ENCODE measurements around the gene LOXL1. TPM values are rescaled to one million over a fixed set of nuclear protein-coding genes. Genes with fewer than 3 reads are reported as not detected.

Gene LOXL1
- total and polyA plus RNA-seq, 2 of the 4 experiments (the other 2 are of a cell fraction) = 148 to 332 TPM

DNA sequence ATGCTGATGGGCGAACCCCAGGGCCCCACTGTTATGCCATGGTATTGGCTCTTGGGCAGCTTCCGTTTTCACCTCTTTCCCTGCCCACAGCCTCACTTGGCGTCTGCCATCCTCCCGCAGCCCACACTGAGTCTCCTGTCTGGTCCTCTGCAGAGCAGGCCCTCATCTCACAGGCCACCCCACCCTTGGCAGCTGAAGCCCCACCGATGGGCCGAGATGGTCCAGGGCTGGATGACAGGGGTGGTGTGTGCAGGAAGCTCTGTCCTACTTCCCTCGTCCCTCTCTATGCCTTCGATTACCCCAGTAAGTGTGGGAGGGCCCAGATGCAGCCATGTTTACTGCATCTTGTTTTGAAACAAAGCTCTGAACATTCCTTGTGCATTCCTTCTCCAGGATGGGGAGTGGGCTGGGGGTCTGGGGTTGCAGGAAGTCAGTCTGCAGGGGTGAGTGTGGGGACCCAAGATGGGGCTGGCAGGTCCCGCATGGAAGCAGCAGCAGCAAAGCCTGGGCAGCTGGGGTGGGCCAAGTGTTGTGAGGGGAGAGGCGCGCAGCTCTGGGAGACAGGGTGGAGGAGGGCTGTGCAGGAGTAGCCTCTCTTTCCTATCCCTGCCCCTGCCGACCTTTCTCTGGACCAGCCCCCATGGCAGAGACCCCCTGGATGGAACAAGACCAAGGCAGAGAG is 32.0 kb upstream of the LOXL1 start:
- ChIA-PET CTCF (no interaction called here), POLR2A (ENCODE audit: unreplicated experiment) (no interaction called here)
- Histone ChIP-seq H3K27me3 (ENCODE audit: control insufficient read depth, insufficient read depth, low read length) (peaks cover 20% of the 10 kb centered on the region), H2AK5ac (ENCODE audit: low read depth, low read length) (no peak overlapping the region), H4K5ac (ENCODE audit: low read depth, low read length) (no peak overlapping the region), H2BK20ac (ENCODE audit: low read depth, low read length) (no peak overlapping the region), H3K4ac (ENCODE audit: low read depth, low read length) (no peak overlapping the region), H3K23ac (ENCODE audit: low read depth, low read length) (no peak overlapping the region), H3K56ac (ENCODE audit: extremely low read depth, insufficient read depth, low read length) (no peak overlapping the region), H3K27ac (ENCODE audit: insufficient read depth, low read length) (no peak overlapping the region), H3K4me2 (ENCODE audit: low read depth, low read length) (no peak overlapping the region), H4K91ac (ENCODE audit: insufficient read depth, low read depth, low read length) (no peak overlapping the region), H2AK9ac (replicated peaks; ENCODE audit: low read depth, low read length, poor library complexity) (no peak overlapping the region), H3K9me1 (ENCODE audit: insufficient read depth, low read length) (peaks cover 20% of the 10 kb centered on the region), H3K18ac (ENCODE audit: low read depth, low read length) (no peak overlapping the region), H3K36me3 (ENCODE audit: control insufficient read depth, insufficient read depth, low read length) (no peaks in the 10 kb centered on the region), H3K9me3 (ENCODE audit: control insufficient read depth, insufficient read depth, low read length) (no peaks in the 10 kb centered on the region; the same call in 1 of the 2 replicates), H3K4me1 (ENCODE audit: control insufficient read depth, insufficient read depth, low read length) (peaks cover 6% of the 10 kb centered on the region), H2BK5ac (ENCODE audit: low read depth, low read length, poor library complexity, severe bottlenecking) (no peak overlapping the region), H4K20me1 (ENCODE audit: insufficient read depth, low read length) (no peaks in the 10 kb centered on the region), H3K14ac (replicated peaks; ENCODE audit: low read depth, low read length) (no peak overlapping the region), H3K9ac (ENCODE audit: low read depth, low read length) (no peak overlapping the region), H3K79me1 (ENCODE audit: low read depth in 1 of 2, low read length in 2 of 2) (no peaks in the 10 kb centered on the region), H4K8ac (ENCODE audit: low read depth in 2 of 2, low read length in 2 of 2) (no peak overlapping the region), H2BK15ac (ENCODE audit: low read depth, low read length) (no peak overlapping the region), H3K4me3 (ENCODE audit: insufficient read depth, low read depth, low read length) (no peak overlapping the region), H2BK120ac (ENCODE audit: low read depth, low read length) (no peak overlapping the region), H2AFZ (replicated peaks; ENCODE audit: low read length, poor library complexity) (no peak overlapping the region)
- TF ChIP-seq FOS (IDR thresholded peaks at IDR 0.05; ENCODE audit: low read depth, low read length) = no peak
- no peak for TF ChIP-seq MXI1 (IDR thresholded peaks at IDR 0.05; ENCODE audit: borderline replicate concordance, low read depth, low read length)
- no peak for TF ChIP-seq NFE2L2 (IDR thresholded peaks at IDR 0.05; ENCODE audit: low read depth, low read length)
- TF ChIP-seq MAFK (IDR thresholded peaks at IDR 0.05; ENCODE audit: low read depth, low read length) = no peak
- no peak for TF ChIP-seq RAD21 (IDR thresholded peaks at IDR 0.05; ENCODE audit: low read length)
- TF ChIP-seq SMC3 (IDR thresholded peaks at IDR 0.05; ENCODE audit: low read depth, low read length) = no peak
- TF ChIP-seq, protein P1, sequence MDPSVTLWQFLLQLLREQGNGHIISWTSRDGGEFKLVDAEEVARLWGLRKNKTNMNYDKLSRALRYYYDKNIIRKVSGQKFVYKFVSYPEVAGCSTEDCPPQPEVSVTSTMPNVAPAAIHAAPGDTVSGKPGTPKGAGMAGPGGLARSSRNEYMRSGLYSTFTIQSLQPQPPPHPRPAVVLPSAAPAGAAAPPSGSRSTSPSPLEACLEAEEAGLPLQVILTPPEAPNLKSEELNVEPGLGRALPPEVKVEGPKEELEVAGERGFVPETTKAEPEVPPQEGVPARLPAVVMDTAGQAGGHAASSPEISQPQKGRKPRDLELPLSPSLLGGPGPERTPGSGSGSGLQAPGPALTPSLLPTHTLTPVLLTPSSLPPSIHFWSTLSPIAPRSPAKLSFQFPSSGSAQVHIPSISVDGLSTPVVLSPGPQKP (IDR thresholded peaks at IDR 0.05; ENCODE audit: borderline replicate concordance, low read depth, low read length) = no peak
- TF ChIP-seq CEBPB (IDR thresholded peaks at IDR 0.05; ENCODE audit: low read depth, low read length) = no peak
- TF ChIP-seq, protein P2, sequence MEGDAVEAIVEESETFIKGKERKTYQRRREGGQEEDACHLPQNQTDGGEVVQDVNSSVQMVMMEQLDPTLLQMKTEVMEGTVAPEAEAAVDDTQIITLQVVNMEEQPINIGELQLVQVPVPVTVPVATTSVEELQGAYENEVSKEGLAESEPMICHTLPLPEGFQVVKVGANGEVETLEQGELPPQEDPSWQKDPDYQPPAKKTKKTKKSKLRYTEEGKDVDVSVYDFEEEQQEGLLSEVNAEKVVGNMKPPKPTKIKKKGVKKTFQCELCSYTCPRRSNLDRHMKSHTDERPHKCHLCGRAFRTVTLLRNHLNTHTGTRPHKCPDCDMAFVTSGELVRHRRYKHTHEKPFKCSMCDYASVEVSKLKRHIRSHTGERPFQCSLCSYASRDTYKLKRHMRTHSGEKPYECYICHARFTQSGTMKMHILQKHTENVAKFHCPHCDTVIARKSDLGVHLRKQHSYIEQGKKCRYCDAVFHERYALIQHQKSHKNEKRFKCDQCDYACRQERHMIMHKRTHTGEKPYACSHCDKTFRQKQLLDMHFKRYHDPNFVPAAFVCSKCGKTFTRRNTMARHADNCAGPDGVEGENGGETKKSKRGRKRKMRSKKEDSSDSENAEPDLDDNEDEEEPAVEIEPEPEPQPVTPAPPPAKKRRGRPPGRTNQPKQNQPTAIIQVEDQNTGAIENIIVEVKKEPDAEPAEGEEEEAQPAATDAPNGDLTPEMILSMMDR (conservative IDR thresholded peaks at IDR 0.05; ENCODE audit: low read depth, low read length) = no peak
- no peak for TF ChIP-seq BHLHE40 (IDR thresholded peaks at IDR 0.05; ENCODE audit: low read depth, low read length)
- TF ChIP-seq RFX5 (IDR thresholded peaks at IDR 0.05; ENCODE audit: low read depth, low read length) = no peak
- TF ChIP-seq CHD1 (IDR thresholded peaks at IDR 0.05; ENCODE audit: low read depth, low read length) = no peak
- TF ChIP-seq MAZ (IDR thresholded peaks at IDR 0.05; ENCODE audit: borderline replicate concordance, low read depth, low read length) = no peak
- TF ChIP-seq RCOR1 (IDR thresholded peaks at IDR 0.05; ENCODE audit: insufficient replicate concordance, low read length) = no peak
- TF ChIP-seq, protein P3, sequence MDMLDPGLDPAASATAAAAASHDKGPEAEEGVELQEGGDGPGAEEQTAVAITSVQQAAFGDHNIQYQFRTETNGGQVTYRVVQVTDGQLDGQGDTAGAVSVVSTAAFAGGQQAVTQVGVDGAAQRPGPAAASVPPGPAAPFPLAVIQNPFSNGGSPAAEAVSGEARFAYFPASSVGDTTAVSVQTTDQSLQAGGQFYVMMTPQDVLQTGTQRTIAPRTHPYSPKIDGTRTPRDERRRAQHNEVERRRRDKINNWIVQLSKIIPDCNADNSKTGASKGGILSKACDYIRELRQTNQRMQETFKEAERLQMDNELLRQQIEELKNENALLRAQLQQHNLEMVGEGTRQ (IDR thresholded peaks at IDR 0.05; ENCODE audit: low read depth, low read length) = no peak
- no peak for TF ChIP-seq POLR2A (IDR thresholded peaks at IDR 0.05; ENCODE audit: low read depth, low read length)
- ATAC-seq (ENCODE audit: low read depth) (no peak), DNase-seq (no peak)
- dilution Hi-C loops (cut with HindIII; ENCODE audit: low sequenced_read_pairs, unreplicated experiment) = no loop called here
- in situ Hi-C loops (cut with MboI; ENCODE audit: low sequenced_read_pairs) = no loop called here
- WGBS, 2 experiments (ENCODE audit: extremely low coverage in 2 of 2, insufficient read length in 1 of 2) = 100% methylated on average over 1 of the region's 12 CpGs; no CpG with 5 or more reads in 1 of the 2 experiments
- intact Hi-C loops (cut with micrococcal nuclease) = no loop called here
- no TSS peak for BruUV-seq (replicated peaks)
